IPS DF 6.9 (cell line): ENCODE results near the gene MEOX2.

ENCODE experiments used
- DNase-seq: peaks from one replicate; pipeline ENCODE4 v3.0.0-alpha.2; 2013; ENCODE audit warnings: low read depth, low spot score
- H3K27ac ChIP-seq: one replicate; pipeline ENCODE4 v1.5.1; 2013; ENCODE audit warnings: low read length, control low read depth
- H3K27me3 ChIP-seq: 2 replicates; pipeline ENCODE4 v1.6.1; 2013; ENCODE audit warnings: mild to moderate bottlenecking, low read length; ENCODE audit not compliant: control insufficient read depth, insufficient read depth
- H3K36me3 ChIP-seq: 2 replicates; pipeline ENCODE4 v1.6.1; 2013; ENCODE audit warnings: low read length; ENCODE audit not compliant: control insufficient read depth, insufficient read depth
- H3K4me1 ChIP-seq: 2 replicates; pipeline ENCODE4 v1.6.1; 2013; ENCODE audit warnings: low read length; ENCODE audit not compliant: control insufficient read depth, insufficient read depth
- H3K4me3 ChIP-seq: 2 replicates; pipeline ENCODE4 v1.5.1; 2013; ENCODE audit warnings: mild to moderate bottlenecking, low read length
- H3K9me3 ChIP-seq: 2 replicates; pipeline ENCODE4 v1.6.1; 2013; ENCODE audit warnings: low read length, inconsistent platforms; ENCODE audit not compliant: control insufficient read depth, insufficient read depth
- whole genome bisulfite sequencing: extraction: QIAGEN DNeasy Blood & Tissue Kit; methylation state at CpG from one replicate; pipeline ENCODE4 v1.1.7; 2013; ENCODE audit warnings: mixed read lengths, missing lambda C conversion rate; ENCODE audit not compliant: insufficient read length, insufficient coverage; 5-methylcytosine and 5-hydroxymethylcytosine counted together

MEOX2 gene

GRCh38 chr7:15567652-15568051 is 118.8 kb downstream of the MEOX2 start:
- no peak for DNase-seq
- no CpG with 5 or more reads among the region's 2 CpGs for WGBS
- Histone ChIP-seq H3K27me3 (no peaks in the 10 kb centered on the region), H3K4me1 (no peaks in the 10 kb centered on the region), H3K4me3 (no peak overlapping the region), H3K27ac (no peak overlapping the region), H3K36me3 (no peaks in the 10 kb centered on the region), H3K9me3 (no peaks in the 10 kb centered on the region)

- Histone ChIP-seq H3K9me3 (no peaks in the 10 kb centered on the region), H3K4me3 (no peak overlapping the region), H3K4me1 (no peaks in the 10 kb centered on the region), H3K36me3 (no peaks in the 10 kb centered on the region), H3K27ac (no peak overlapping the region), H3K27me3 (no peaks in the 10 kb centered on the region)
- no peak for DNase-seq
- no CpG with 5 or more reads among the region's 3 CpGs for WGBS
These were observed 119.4 kb downstream of the MEOX2 start for GRCh38 chr7:15567036-15567435.

- no peaks in the 10 kb centered on the region for H3K36me3 ChIP-seq
- no peaks in the 10 kb centered on the region for H3K9me3 ChIP-seq
- H3K4me1 ChIP-seq: no peaks in the 10 kb centered on the region
- WGBS: no CpG with 5 or more reads among the region's 5 CpGs
- H3K27me3 ChIP-seq: no peaks in the 10 kb centered on the region
- H3K4me3 ChIP-seq: no peak overlapping the region
- DNase-seq: no peak
- H3K27ac ChIP-seq: no peak overlapping the region
These were observed 120.0 kb downstream of the MEOX2 start for GRCh38 chr7:15566476-15566875.

GRCh38 chr7:15561835-15562234 is 124.6 kb downstream of the MEOX2 start, which contains the start of gene AGMO:
Gene AGMO, minus strand, starts transcription at chr7:15562015.
- WGBS: no CpG with 5 or more reads among the region's 5 CpGs
- Histone ChIP-seq H3K4me1 (no peaks in the 10 kb centered on the region), H3K27ac (no peak within 1 kb of the TSS), H3K9me3 (no peaks in the 10 kb centered on the region), H3K27me3 (no peaks in the 10 kb centered on the region), H3K4me3 (no peak within 1 kb of the TSS), H3K36me3 (no peaks in the 10 kb centered on the region)
- no peak for DNase-seq
